LNCaP clone FGC (cell line): ENCODE data around the gene DNMBP.

Experiments
- DNase-seq: peaks from one replicate; pipeline ENCODE4 v3.0.0-alpha.2; 2011; ENCODE audit warnings: low read depth
- H3K4me3 ChIP-seq: 2 replicates; pipeline ENCODE4 v1.5.1; 2011; ENCODE audit warnings: mild to moderate bottlenecking, low read depth, low read length, control low read depth
- CTCF ChIP-seq: IDR thresholded peaks from 2 replicates; pipeline ENCODE4 v1.5.1; 2012; ENCODE audit warnings: mild to moderate bottlenecking; ENCODE audit not compliant: control insufficient read depth, insufficient read depth; ENCODE audit errors: extremely low read depth

The DNMBP gene

DNA sequence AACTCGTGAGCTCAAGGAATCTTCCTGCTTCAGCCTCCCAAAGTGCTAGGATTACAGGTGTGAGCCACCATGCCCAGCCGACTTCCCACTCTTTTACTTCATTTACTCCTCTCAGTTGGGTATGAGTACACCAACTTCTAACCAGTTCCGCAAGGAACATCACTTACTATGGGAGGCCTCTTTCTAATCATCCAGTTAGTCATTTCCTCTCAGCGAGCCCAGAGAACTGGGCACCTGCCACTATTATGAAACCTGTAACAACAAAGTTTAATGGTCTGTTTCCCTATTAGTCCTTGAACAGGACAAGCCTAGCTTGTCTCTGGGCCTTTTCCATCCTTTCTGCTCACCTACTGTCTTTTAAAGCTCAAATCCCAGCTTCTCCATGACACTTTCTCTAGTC, 88.8 kb downstream of the DNMBP start:
- no peak for TF ChIP-seq CTCF
- DNase-seq = no peak
- no peak overlapping the region for H3K4me3 ChIP-seq

GRCh38 chr10:99920486-99920885, 89.3 kb downstream of the DNMBP start:
- H3K4me3 ChIP-seq = no peak overlapping the region
- TF ChIP-seq CTCF = no peak
- no peak for DNase-seq

DNA sequence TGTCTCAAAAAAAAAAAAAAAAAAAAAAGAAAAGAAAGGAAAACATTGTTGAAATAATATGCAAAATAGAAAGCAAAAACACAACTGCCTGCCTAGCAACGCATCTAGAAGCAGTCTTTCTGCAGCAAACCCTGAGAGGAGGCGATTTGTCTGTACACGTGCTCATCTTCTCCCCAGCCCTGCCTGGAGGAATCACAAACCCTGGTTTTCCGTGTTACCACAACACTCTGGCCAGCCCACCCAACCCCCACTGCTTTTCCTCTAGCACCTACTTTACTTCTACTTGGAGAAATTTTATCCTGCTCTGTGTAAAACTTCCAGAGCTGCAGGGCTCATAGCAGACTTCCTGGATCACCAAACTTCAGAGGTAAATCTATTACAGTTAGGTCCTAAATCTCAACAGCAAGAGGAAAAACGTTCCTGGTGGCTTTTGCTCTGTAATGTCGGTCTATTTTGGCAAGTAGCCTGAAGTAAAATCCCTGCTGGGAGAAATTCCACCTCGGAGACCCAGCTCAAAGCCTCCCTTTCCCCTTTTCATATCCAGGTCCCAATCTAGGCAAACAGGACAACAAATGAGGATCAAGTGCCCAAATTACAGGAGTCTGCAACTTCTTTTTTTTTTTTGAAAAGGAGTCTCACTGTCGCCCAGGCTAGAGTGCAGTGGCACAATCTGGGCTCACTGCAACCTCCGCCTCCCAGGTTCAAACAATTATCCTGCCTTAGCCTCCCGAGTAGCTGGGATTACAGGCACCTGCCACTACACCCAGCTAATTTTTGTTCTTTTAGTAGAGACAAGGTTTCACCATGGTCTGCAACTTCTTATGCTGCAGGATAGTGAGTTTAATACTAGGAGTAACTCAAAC, 91.6 kb downstream of the DNMBP start:
- TF ChIP-seq CTCF = no peak
- peak overlapping the region; percentile 25 for H3K4me3 ChIP-seq
- DNase-seq = no peak

DNA sequence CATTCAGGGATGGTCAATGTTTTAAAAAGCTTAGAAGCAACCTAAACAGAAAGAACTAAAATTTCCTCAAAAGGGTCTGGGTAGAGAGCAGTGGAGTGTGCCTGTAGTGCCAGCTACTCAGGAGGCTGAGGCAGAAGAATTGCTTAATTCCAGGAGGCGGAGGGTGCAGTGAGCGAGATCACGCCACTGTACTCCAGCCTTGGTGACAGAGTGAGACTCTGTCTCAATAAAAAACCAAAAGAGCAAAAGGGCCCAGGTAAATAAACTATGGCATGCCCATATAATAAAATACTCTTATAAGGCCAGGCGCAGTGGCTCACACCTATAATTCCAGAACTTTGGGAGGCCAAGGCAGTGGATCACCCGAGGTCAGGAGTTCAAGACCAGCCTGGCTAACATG, 93.0 kb downstream of the DNMBP start:
- no peak for DNase-seq
- H3K4me3 ChIP-seq = no peak overlapping the region
- TF ChIP-seq CTCF = no peak

- no peak for TF ChIP-seq CTCF
- no peak overlapping the region for H3K4me3 ChIP-seq
- no peak for DNase-seq
Observed at GRCh38 chr10:99915414-99915813, 94.3 kb downstream of the DNMBP start.

DNA sequence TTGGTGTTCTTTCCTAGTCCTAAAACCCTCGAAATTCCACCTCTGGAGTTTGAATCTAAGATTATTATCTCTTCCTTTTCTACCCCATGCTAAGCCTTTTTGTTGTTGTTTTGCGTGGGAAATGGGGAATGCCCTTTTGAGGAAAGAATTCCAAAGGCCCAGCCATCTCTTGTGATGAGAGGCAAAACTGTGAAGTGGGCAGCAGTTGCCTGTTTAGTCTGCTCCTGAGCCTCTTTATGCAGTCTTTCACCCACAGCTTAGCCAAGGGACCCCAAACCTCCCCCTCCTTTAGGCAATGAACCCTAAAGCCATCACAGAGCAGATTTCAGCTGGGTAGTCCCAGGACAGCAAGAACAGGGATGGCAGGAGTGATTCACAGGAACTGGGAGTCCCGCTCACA, 95.5 kb downstream of the DNMBP start:
- no peak overlapping the region for H3K4me3 ChIP-seq
- TF ChIP-seq CTCF = no peak
- DNase-seq = no peak

DNA sequence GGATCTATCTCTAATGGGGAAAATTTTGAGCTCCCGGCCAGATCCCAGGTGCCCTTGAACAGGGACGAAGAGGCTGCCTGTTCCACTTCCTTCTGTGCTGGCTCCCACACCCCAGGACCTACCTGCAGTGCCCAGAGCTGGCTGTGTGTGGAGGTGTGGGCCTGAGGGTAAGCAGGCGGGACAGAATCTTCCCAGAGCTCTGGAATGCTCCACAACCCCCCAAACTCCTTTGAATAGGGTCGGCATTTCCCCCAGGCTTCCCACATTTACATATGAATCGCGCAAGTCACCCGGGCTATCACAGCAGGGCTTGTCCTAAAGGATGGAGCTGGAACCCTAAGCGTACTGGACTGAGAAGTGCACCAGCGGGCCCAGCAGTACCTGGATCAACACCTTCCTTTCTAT, 95.9 kb downstream of the DNMBP start:
- H3K4me3 ChIP-seq = no peak overlapping the region
- TF ChIP-seq CTCF = no peak
- no peak for DNase-seq
